ENCODE measurements around the gene PADI4. TPM values are rescaled to one million over a fixed set of nuclear protein-coding genes. Genes with fewer than 3 reads are reported as not detected.

PADI4 gene
- total and polyA plus RNA-seq, 2 of the 8 experiments (the other 6 are each of a cell fraction or from before 2014, with no cell fraction given): 0.29 TPM; not detected in 1

DNA sequence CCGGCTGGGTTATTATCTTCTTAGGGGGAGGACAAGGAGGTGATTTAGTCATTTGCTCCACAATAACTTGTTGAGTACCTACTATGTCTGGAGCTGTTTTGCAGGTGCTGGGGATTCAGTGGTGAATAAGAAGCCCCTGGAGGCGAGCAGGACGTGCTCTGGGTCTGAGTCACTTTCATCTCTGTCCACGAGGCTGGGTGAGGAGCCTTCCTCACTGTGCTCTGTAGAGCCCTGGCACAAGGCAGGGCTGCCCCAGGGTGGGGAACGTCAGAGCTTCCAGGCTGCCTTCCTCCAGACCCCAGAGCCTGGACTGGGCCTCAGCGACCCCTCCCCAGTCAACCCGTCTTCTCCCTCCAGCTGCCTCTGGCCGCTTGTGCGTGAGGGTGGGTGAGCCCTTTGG lies 61.5 kb downstream of the PADI4 start:
- ChIA-PET POLR2A (ENCODE audit: partially characterized antibody) (no interaction called here), CTCF (ENCODE audit: partially characterized antibody) (interaction anchor here (0.7 to 4.2 kb wide), 9 partner anchors 7 to 96 kb away, joined by 3 to 28 read pairs (median 5); no protein-coding TSS in a partner anchor)
- Histone ChIP-seq H2BK120ac (replicated peaks; ENCODE audit: low read depth, low read length) (no peak overlapping the region), H4K20me1 (replicated peaks in 1 of 2; ENCODE audit: control insufficient read depth in 1 of 2, insufficient read depth in 2 of 2, low read length in 2 of 2) (no peaks in the 10 kb centered on the region), H3K4me2 (ENCODE audit: insufficient read depth in 1 of 2, low read depth in 2 of 2, low read length in 2 of 2) (no peak overlapping the region), H3K14ac (ENCODE audit: insufficient read length) (no peak overlapping the region), H3K4me1 (replicated peaks in 1 of 4; ENCODE audit: control insufficient read depth in 3 of 4, insufficient read depth in 4 of 4, low read length in 3 of 4) (peaks cover 0 to 2% (median 0%) of the 10 kb centered on the region in 4 experiments; a peak in 1 of 7 replicates), H3K79me2 (ENCODE audit: control insufficient read depth in 1 of 2, insufficient read depth in 2 of 2, low read length in 2 of 2) (no peaks in the 10 kb centered on the region), H2BK12ac (ENCODE audit: low read depth, low read length) (no peak overlapping the region), H4K8ac (ENCODE audit: extremely low read depth, insufficient read depth, low read length) (no peak overlapping the region; the same call in 1 of the 2 replicates), H3K4ac (replicated peaks; ENCODE audit: insufficient read length, low read depth, low read length) (no peak overlapping the region), H3K9me3 (ENCODE audit: insufficient read depth in 2 of 2, low read depth in 1 of 2, low read length in 1 of 2) (no peaks in the 10 kb centered on the region), H4K5ac (ENCODE audit: insufficient read length, low read depth, low read length) (no peak overlapping the region), H3K9ac (replicated peaks in 1 of 4; ENCODE audit: extremely low read depth in 1 of 4, low read depth in 3 of 4, low read length in 3 of 4) (no peak overlapping the region), H3K36me3 (ENCODE audit: control insufficient read depth in 2 of 4, insufficient read depth in 4 of 4, low read length in 3 of 4) (no peaks in the 10 kb centered on the region), H3K27me3 (replicated peaks in 1 of 4; ENCODE audit: control insufficient read depth in 3 of 4, extremely low read depth in 1 of 4, insufficient read depth in 3 of 4, low read length in 3 of 4) (no peaks in the 10 kb centered on the region), H3K23ac (ENCODE audit: insufficient read length) (no peak overlapping the region), H3K56ac (replicated peaks; ENCODE audit: insufficient read length, low read depth, low read length) (no peak overlapping the region), H3K79me1 (ENCODE audit: low read depth, low read length) (no peaks in the 10 kb centered on the region), H2BK20ac (ENCODE audit: low read length) (no peak overlapping the region), H3K4me3 (ENCODE audit: extremely low read depth in 1 of 4, insufficient read depth in 2 of 4, low read depth in 3 of 4, low read length in 4 of 4) (no peak overlapping the region), H2BK5ac (ENCODE audit: low read depth, low read length) (no peak overlapping the region), H3K27ac (ENCODE audit: low read depth, low read length) (no peak overlapping the region), H4K91ac (replicated peaks; ENCODE audit: insufficient read length, low read length) (no peak overlapping the region), H2BK15ac (ENCODE audit: low read length) (no peak overlapping the region), H2AFZ (ENCODE audit: low read length) (no peak overlapping the region), H3K18ac (ENCODE audit: extremely low read depth, low read length) (no peak overlapping the region), H3K23me2 (ENCODE audit: low read depth, low read length) (no peaks in the 10 kb centered on the region), H2AK5ac (ENCODE audit: low read depth, low read length) (no peak overlapping the region)
- FAIRE-seq (no peak), DNase-seq (ENCODE audit: low read depth in 1 of 2, low spot score in 2 of 2) (peak in 1 of 2 experiments; percentile 23)
- 90% methylated on average over 8 of the region's 9 CpGs; no CpG with 5 or more reads in 1 of the 2 experiments for WGBS, 2 experiments (ENCODE audit: extremely low coverage in 1 of 2, insufficient coverage in 1 of 2, insufficient read length in 1 of 2, insufficient replicate concordance in 2 of 2, low coverage in 1 of 2, low lambda C conversion rate in 2 of 2, missing lambda C conversion rate in 1 of 2)
- TF ChIP-seq TAF1 (IDR thresholded peaks at IDR 0.05; ENCODE audit: low read depth, low read length): no peak
- TF ChIP-seq CTBP2 (IDR thresholded peaks at IDR 0.05; ENCODE audit: borderline replicate concordance, insufficient read depth, insufficient read length, low read length): no peak
- no peak for TF ChIP-seq TAF7 (optimal IDR thresholded peaks at IDR 0.05; ENCODE audit: borderline replicate concordance, low read depth, low read length)
- no peak for TF ChIP-seq FOSL1 (IDR thresholded peaks at IDR 0.05; ENCODE audit: insufficient read depth, low read depth, low read length)
- no peak for TF ChIP-seq SAP30 (IDR thresholded peaks at IDR 0.05; ENCODE audit: insufficient read depth, insufficient replicate concordance, low read length)
- no peak for TF ChIP-seq TCF12 (IDR thresholded peaks at IDR 0.05; ENCODE audit: low read depth, low read length)
- no peak for TF ChIP-seq PHF8 (conservative IDR thresholded peaks at IDR 0.05; ENCODE audit: low read depth, low read length)
- TF ChIP-seq SRF (IDR thresholded peaks at IDR 0.05; ENCODE audit: low read depth, low read length): no peak

Measured in H1 (cell line).